Panc1 (cell line): Measurements from ENCODE around the gene ATP11B.

Experiments used
- REST ChIP-seq, 2 experiments: IDR thresholded peaks; 2 replicates each; pipeline ENCODE4 v1.6.1; 2011 to 2012; ENCODE audit warnings: low read depth in 2 of 2, control low read depth in 1 of 2, low read length in 1 of 2, mild to moderate bottlenecking in 1 of 2, moderate library complexity in 1 of 2; ENCODE audit not compliant: insufficient read depth in 1 of 2
- SIN3A ChIP-seq: IDR thresholded peaks from 2 replicates; pipeline ENCODE4 v1.6.1; 2012; ENCODE audit warnings: low read depth, mild to moderate bottlenecking, low read length, moderate library complexity, borderline replicate concordance; ENCODE audit not compliant: insufficient read depth
- TCF7L2 ChIP-seq: IDR thresholded peaks from 2 replicates; pipeline ENCODE4 v1.6.1; 2011; ENCODE audit warnings: mild to moderate bottlenecking, low read depth, low read length, inconsistent platforms
- TF ChIP-seq, protein P1 (sequence below): fragments of 450-650 bp; IDR thresholded peaks from 2 replicates; pipeline ENCODE4 v1.5.1; 2017; ENCODE audit warnings: mild to moderate bottlenecking

DNA sequence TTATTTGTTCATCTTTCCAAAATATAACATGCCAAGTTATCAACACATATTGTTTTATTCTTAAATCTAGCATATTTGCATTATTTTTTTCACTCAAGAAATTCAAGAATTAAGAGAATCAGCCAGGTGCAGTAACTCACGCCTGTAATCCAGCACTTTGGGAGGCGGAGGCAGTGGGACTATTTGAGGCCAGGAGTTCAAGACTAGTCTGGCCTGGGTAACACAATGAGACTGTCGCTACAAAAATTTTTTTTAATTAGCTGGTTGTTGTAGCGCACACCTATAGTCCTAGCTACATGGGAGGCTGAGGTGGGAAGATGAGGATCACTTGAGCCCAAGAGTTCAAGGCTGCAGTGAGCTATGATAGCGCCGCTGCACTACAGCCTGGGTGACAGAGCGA, 176.5 kb downstream of the ATP11B start:
- TF ChIP-seq, protein P1, sequence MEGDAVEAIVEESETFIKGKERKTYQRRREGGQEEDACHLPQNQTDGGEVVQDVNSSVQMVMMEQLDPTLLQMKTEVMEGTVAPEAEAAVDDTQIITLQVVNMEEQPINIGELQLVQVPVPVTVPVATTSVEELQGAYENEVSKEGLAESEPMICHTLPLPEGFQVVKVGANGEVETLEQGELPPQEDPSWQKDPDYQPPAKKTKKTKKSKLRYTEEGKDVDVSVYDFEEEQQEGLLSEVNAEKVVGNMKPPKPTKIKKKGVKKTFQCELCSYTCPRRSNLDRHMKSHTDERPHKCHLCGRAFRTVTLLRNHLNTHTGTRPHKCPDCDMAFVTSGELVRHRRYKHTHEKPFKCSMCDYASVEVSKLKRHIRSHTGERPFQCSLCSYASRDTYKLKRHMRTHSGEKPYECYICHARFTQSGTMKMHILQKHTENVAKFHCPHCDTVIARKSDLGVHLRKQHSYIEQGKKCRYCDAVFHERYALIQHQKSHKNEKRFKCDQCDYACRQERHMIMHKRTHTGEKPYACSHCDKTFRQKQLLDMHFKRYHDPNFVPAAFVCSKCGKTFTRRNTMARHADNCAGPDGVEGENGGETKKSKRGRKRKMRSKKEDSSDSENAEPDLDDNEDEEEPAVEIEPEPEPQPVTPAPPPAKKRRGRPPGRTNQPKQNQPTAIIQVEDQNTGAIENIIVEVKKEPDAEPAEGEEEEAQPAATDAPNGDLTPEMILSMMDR = no peak
- TF ChIP-seq TCF7L2 (no peak), SIN3A (no peak), REST (IDR thresholded peaks at IDR 0.05; ENCODE audit: insufficient read depth in 1 of 2, low read depth in 2 of 2, low read length in 1 of 2) (no peak)
